ENCODE measurements around the gene HESX1. TPM values are rescaled to one million over a fixed set of nuclear protein-coding genes. Genes with fewer than 3 reads are reported as not detected.

Gene HESX1
- total RNA-seq, 1 experiment from 2014 or later, result 3.9 TPM

- Histone ChIP-seq H4K20me1 (ENCODE audit: low read length) (no peaks in the 10 kb centered on the region), H3K4me2 (ENCODE audit: low read length) (peak overlapping the region; percentile 84), H3K9ac (ENCODE audit: low read length) (peak overlapping the region; percentile 59), H3K4me1 (ENCODE audit: insufficient read depth, low read length) (peaks cover 5% of the 10 kb centered on the region; the same call in 1 of the 2 replicates), H3K9me3 (ENCODE audit: low read length) (no peaks in the 10 kb centered on the region), H3K27ac (ENCODE audit: low read length) (no peak overlapping the region), H3K36me3 (ENCODE audit: low read depth, low read length) (no peaks in the 10 kb centered on the region), H3K27me3 (ENCODE audit: low read length) (no peaks in the 10 kb centered on the region), H3K9me2 (replicated peaks; ENCODE audit: low read length) (no peaks in the 10 kb centered on the region), H3F3A (ENCODE audit: low read length, unreplicated experiment) (no peaks in the 10 kb centered on the region), H3K4me3 (ENCODE audit: low read length) (peak overlapping the region; percentile 67), H3K79me2 (ENCODE audit: low read length) (no peaks in the 10 kb centered on the region), H2AFZ (ENCODE audit: low read length) (peak overlapping the region; percentile 92)
- POLR2A ChIA-PET (ENCODE audit: unreplicated experiment), result interaction anchor here (0.6 kb wide), 1 partner anchor 26 kb away, joined by 18 read pairs; no protein-coding TSS in a partner anchor
- CTCF ChIA-PET, result interaction anchor here (0.9 to 1.0 kb wide), 2 partner anchors 26 to 52 kb away, joined by 3 to 6 read pairs; no protein-coding TSS in a partner anchor
- intact Hi-C loops (cut with micrococcal nuclease), result loop anchor here (1.0 to 10.0 kb wide), 5 partner anchors 52 to 425 kb away; partner anchors contain the start of genes ARF4 and PDE12
- DNase-seq (peak; percentile 81), ATAC-seq (peak; percentile 86)
- TF ChIP-seq CTCF (conservative IDR thresholded peaks at IDR 0.05; ENCODE audit: low read depth, low read length), result peak; percentile 96
- TF ChIP-seq EZH2 (IDR thresholded peaks at IDR 0.05; ENCODE audit: low read length, unreplicated experiment), result no peak
- TSS peak; percentile 58 for BruUV-seq (replicated peaks)
Observed at GRCh38 chr3:57169872-57170623, 29.7 kb downstream of the HESX1 start.

- no peak overlapping the region for H3K9ac ChIP-seq (ENCODE audit: low read length)
- no peak overlapping the region for H3K4me3 ChIP-seq (ENCODE audit: low read length)
- no peak for ATAC-seq
- H3K27me3 ChIP-seq (ENCODE audit: low read length), result no peaks in the 10 kb centered on the region
- H3K9me3 ChIP-seq (ENCODE audit: low read length), result no peaks in the 10 kb centered on the region
- DNase-seq, result no peak
- H3K9me2 ChIP-seq (replicated peaks; ENCODE audit: low read length), result no peaks in the 10 kb centered on the region
- POLR2A ChIA-PET (ENCODE audit: unreplicated experiment), result no interaction called here
- CTCF ChIA-PET, result no interaction called here
- peaks cover 10% of the 10 kb centered on the region for H3K4me1 ChIP-seq (ENCODE audit: insufficient read depth, low read length)
- intact Hi-C loops (cut with micrococcal nuclease), result no loop called here
- H3K79me2 ChIP-seq (ENCODE audit: low read length), result no peaks in the 10 kb centered on the region
- H4K20me1 ChIP-seq (ENCODE audit: low read length), result no peaks in the 10 kb centered on the region
- H3K36me3 ChIP-seq (ENCODE audit: low read depth, low read length), result no peaks in the 10 kb centered on the region
- TF ChIP-seq CTCF (conservative IDR thresholded peaks at IDR 0.05; ENCODE audit: low read depth, low read length), result no peak
- no peak for TF ChIP-seq EZH2 (IDR thresholded peaks at IDR 0.05; ENCODE audit: low read length, unreplicated experiment)
- TF ChIP-seq EZH2phosphoT487 (IDR thresholded peaks at IDR 0.05; ENCODE audit: borderline replicate concordance, low read length), result no peak
- H3F3A ChIP-seq (ENCODE audit: low read length, unreplicated experiment), result no peaks in the 10 kb centered on the region
- no peak overlapping the region for H3K4me2 ChIP-seq (ENCODE audit: low read length)
- H3K27ac ChIP-seq (ENCODE audit: low read length), result no peak overlapping the region
- no TSS peak for BruUV-seq (replicated peaks)
- no peak overlapping the region for H2AFZ ChIP-seq (ENCODE audit: low read length)
Observed at GRCh38 chr3:57169108-57169507, 30.7 kb downstream of the HESX1 start.

GRCh38 chr3:57168151-57168550, 31.6 kb downstream of the HESX1 start:
- BruUV-seq (replicated peaks), result no TSS peak
- Histone ChIP-seq H3K4me1 (ENCODE audit: insufficient read depth, low read length) (peaks cover 12% of the 10 kb centered on the region), H3K9ac (ENCODE audit: low read length) (no peak overlapping the region), H3F3A (ENCODE audit: low read length, unreplicated experiment) (no peaks in the 10 kb centered on the region), H3K27ac (ENCODE audit: low read length) (no peak overlapping the region), H2AFZ (ENCODE audit: low read length) (no peak overlapping the region), H3K9me3 (ENCODE audit: low read length) (no peaks in the 10 kb centered on the region), H3K4me2 (ENCODE audit: low read length) (no peak overlapping the region), H3K27me3 (ENCODE audit: low read length) (no peaks in the 10 kb centered on the region), H3K9me2 (replicated peaks; ENCODE audit: low read length) (no peaks in the 10 kb centered on the region), H4K20me1 (ENCODE audit: low read length) (no peaks in the 10 kb centered on the region), H3K4me3 (ENCODE audit: low read length) (no peak overlapping the region), H3K36me3 (ENCODE audit: low read depth, low read length) (no peaks in the 10 kb centered on the region), H3K79me2 (ENCODE audit: low read length) (no peaks in the 10 kb centered on the region)
- DNase-seq, result no peak
- ATAC-seq, result no peak
- TF ChIP-seq EZH2 (IDR thresholded peaks at IDR 0.05; ENCODE audit: low read length, unreplicated experiment) (no peak), EZH2phosphoT487 (IDR thresholded peaks at IDR 0.05; ENCODE audit: borderline replicate concordance, low read length) (no peak), CTCF (conservative IDR thresholded peaks at IDR 0.05; ENCODE audit: low read depth, low read length) (no peak)
- ChIA-PET POLR2A (ENCODE audit: unreplicated experiment) (no interaction called here), CTCF (interaction anchor here (0.6 kb wide), 1 partner anchor 108 kb away, joined by 3 read pairs; the partner anchor contains the start of gene SPATA12)
- intact Hi-C loops (cut with micrococcal nuclease), result no loop called here
